Measurements from ENCODE around the gene ZNF385B. TPM values are rescaled to one million over a fixed set of nuclear protein-coding genes. Genes with fewer than 3 reads are reported as not detected.
"Not testable (repeated sequence)": the region's sequence is repeated elsewhere in the genome, so short reads cannot be mapped to it uniquely, and the experiment has no call there.

ZNF385B gene
- total RNA-seq, 1 experiment from 2014 or later: 0.77 TPM

DNA sequence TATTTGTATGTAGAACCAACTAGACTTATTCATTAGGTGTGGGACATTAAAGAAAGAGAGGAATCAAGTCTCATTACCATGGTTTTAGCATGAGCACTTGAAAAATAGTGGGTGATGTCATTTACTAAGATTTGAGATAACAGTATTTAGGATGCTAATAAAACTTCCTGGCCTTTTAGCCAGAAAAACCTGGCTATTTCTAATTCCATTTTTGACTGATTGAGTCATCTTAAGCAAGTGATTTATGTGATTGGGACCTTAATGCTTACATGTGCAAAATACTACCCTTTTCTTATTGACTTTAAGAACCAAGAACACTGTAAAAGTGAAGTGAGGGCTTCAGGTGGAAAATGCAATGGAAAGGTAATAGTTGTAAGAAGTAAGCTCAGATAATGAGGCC lies 400.0 kb downstream of the ZNF385B start:
- Mint-ChIP-seq H3K36me3 (ENCODE audit: insufficient read depth, unreplicated experiment) (peaks cover 11% of the 10 kb centered on the region), H3K27me3 (ENCODE audit: insufficient read depth, unreplicated experiment) (no peaks in the 10 kb centered on the region), H3K4me3 (ENCODE audit: unreplicated experiment) (no peak overlapping the region), H3K9me3 (ENCODE audit: unreplicated experiment) (peaks cover 44% of the 10 kb centered on the region), H3K27ac (ENCODE audit: unreplicated experiment) (peak overlapping the region; percentile 87), H3K4me1 (ENCODE audit: low read depth, unreplicated experiment) (peaks cover 11% of the 10 kb centered on the region)
- no peaks in the 10 kb centered on the region for H3K27me3 ChIP-seq (replicated peaks; ENCODE audit: control insufficient read depth, insufficient read depth, low read length)
- no peak overlapping the region for H3K4me3 ChIP-seq (ENCODE audit: low read depth, low read length)
- intact Hi-C loops (cut with micrococcal nuclease; ENCODE audit: unreplicated experiment): loop anchor here (5.0 kb wide), 1 partner anchor 81 kb away; no protein-coding TSS in a partner anchor
- DNase-seq: no peak
- no peaks in the 10 kb centered on the region for H3K36me3 ChIP-seq (ENCODE audit: control insufficient read depth, insufficient read depth, low read length)
- POLR2A ChIA-PET: no interaction called here
- H3K4me1 ChIP-seq: peaks cover 28% of the 10 kb centered on the region
- CTCF ChIA-PET: no interaction called here
- H3K9me3 ChIP-seq: peaks cover 31% of the 10 kb centered on the region
- BruUV-seq (replicated peaks): no TSS peak
- no peak for TF ChIP-seq CTCF (IDR thresholded peaks at IDR 0.05; ENCODE audit: insufficient read depth in 1 of 2, low read depth in 1 of 2, low read length in 1 of 2, severe bottlenecking in 1 of 2, unreplicated experiment in 1 of 2)

DNA sequence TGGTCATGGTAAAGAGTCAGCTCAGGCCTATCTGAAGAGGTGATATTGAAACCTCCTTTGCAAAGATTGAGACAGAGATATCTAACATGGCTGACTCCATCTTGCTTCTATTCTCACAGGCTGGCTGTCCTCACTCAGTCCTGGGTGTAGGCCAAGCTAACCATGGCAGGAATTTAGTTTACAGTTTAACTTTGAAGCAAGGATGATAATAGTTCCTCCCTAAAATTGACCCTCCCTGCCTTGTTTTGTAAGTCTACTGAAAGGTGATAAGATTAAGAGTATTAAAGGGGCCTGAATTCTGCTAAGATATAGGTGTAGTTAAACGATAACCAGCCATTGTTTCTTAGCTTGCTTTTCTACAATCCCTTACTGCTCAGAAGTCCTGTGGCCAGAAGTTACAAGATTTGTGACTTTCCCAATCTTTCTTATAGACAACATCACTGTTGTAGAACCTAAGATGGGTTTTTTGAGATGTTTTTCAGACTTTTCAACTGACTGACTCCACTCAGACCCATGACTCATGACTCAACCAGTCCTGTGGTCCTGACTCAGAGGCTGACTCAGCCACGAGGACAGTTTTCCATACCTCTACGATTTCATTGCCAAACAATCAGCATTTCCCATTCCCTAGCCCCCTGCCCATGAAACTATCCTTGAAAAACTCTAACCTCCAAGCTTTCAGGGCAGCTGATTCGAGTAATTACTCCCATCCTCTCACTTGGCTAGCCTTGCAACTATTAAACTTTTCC lies 401.1 kb downstream of the ZNF385B start:
- POLR2A ChIA-PET: no interaction called here

DNA sequence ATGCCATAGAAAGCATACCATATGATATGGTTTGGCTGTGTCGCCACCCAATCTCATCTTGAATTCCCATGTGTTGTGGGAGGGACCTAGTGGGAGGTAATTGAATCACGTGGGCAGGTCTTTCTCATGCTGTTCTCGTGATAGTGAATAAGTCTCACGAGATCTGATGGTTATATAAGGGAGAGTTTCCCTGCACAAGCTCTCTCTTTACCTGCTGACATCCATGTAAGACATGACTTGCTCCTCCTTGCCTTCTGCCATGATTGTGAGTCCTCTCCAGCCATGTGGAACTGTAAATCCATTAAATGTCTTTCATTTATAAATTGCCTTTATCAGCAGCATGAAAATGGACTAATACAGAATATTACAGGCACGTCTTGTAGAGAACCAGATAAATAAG lies 403.3 kb downstream of the ZNF385B start:
- Mint-ChIP-seq H3K36me3 (ENCODE audit: insufficient read depth, unreplicated experiment) (peaks cover 11% of the 10 kb centered on the region), H3K9me3 (ENCODE audit: unreplicated experiment) (peaks cover 28% of the 10 kb centered on the region), H3K4me1 (ENCODE audit: low read depth, unreplicated experiment) (peaks cover 11% of the 10 kb centered on the region)
- H3K27me3 ChIP-seq (replicated peaks; ENCODE audit: control insufficient read depth, insufficient read depth, low read length); POLR2A ChIA-PET; H3K36me3 ChIP-seq (ENCODE audit: control insufficient read depth, insufficient read depth, low read length); CTCF ChIA-PET; H3K27me3 Mint-ChIP-seq (ENCODE audit: insufficient read depth, unreplicated experiment); BruUV-seq (replicated peaks); DNase-seq; H3K27ac Mint-ChIP-seq (ENCODE audit: unreplicated experiment); H3K4me3 ChIP-seq (ENCODE audit: low read depth, low read length); H3K4me3 Mint-ChIP-seq (ENCODE audit: unreplicated experiment); intact Hi-C loops (cut with micrococcal nuclease; ENCODE audit: unreplicated experiment): not testable (repeated sequence)
- Histone ChIP-seq H3K4me1 (peaks cover 26% of the 10 kb centered on the region), H3K9me3 (peaks cover 29% of the 10 kb centered on the region)

More for the DNA sequence above, 401.1 kb downstream of the ZNF385B start:
- DNase-seq: peak; percentile 46 to 57
- Mint-ChIP-seq H3K36me3 (ENCODE audit: insufficient read depth, unreplicated experiment) (peaks cover 11% of the 10 kb centered on the region), H3K4me3 (ENCODE audit: unreplicated experiment) (no peak overlapping the region), H3K27me3 (ENCODE audit: insufficient read depth, unreplicated experiment) (no peaks in the 10 kb centered on the region), H3K27ac (ENCODE audit: unreplicated experiment) (peak overlapping the region; percentile 87), H3K9me3 (ENCODE audit: unreplicated experiment) (peaks cover 37% of the 10 kb centered on the region), H3K4me1 (ENCODE audit: low read depth, unreplicated experiment) (peaks cover 11% of the 10 kb centered on the region)
- peaks cover 31% of the 10 kb centered on the region for H3K9me3 ChIP-seq
- no peaks in the 10 kb centered on the region for H3K36me3 ChIP-seq (ENCODE audit: control insufficient read depth, insufficient read depth, low read length)
- H3K27me3 ChIP-seq (replicated peaks; ENCODE audit: control insufficient read depth, insufficient read depth, low read length): no peaks in the 10 kb centered on the region
- H3K4me1 ChIP-seq: peaks cover 27% of the 10 kb centered on the region
- intact Hi-C loops (cut with micrococcal nuclease; ENCODE audit: unreplicated experiment): loop anchor here (5.0 kb wide), 1 partner anchor 82 kb away; no protein-coding TSS in a partner anchor
- BruUV-seq (replicated peaks): no TSS peak
- no peak for TF ChIP-seq CTCF (IDR thresholded peaks at IDR 0.05; ENCODE audit: insufficient read depth in 1 of 2, low read depth in 1 of 2, low read length in 1 of 2, severe bottlenecking in 1 of 2, unreplicated experiment in 1 of 2)
- H3K4me3 ChIP-seq (ENCODE audit: low read depth, low read length): no peak overlapping the region
- CTCF ChIA-PET: no interaction called here

Data from Caco-2 (cell line).